GM18508 (cell line): ENCODE measurements around the gene PALM3.

ENCODE experiments used
- ATAC-seq: cut with Tn5 transposase; IDR thresholded peaks from one replicate; pipeline ENCODE4 v1.9.1; 2021; ENCODE audit warnings: moderate number of reproducible peaks; ENCODE audit not compliant: insufficient read depth, unreplicated experiment

The PALM3 gene

DNA sequence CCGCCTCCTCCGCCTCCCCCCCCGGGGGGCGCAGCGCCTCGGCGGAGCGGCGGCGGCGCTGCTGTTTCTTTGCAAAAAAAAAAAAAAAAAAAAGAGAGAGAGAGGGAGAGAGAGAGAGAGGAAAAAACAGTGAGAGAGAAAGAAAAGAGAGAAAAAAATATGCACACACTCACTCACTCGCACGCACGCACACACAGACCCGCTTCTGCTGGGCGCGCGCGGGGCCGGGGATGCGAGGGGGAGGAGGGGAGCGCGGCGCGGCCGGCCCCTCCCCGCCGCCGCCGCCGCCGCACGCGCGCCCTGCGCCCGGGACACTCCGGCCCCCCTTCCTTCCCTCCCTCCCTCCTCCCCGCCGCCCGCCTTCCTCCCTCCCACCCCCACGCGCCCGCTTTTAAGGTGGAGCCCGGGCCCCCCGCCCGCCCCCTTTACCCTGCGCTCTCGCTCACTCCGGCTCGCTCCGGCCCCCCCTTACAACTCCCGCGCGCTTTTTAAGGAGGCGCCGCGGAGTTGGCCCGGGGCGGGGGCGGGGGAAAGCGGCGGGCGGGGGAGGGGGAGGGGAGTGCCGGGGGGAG lies 28.7 kb upstream of the PALM3 start, which contains the start of gene SAMD1:
Gene SAMD1, minus strand, starts transcription at position 243 of the 572 bp plus-strand sequence.
- no peak for ATAC-seq

DNA sequence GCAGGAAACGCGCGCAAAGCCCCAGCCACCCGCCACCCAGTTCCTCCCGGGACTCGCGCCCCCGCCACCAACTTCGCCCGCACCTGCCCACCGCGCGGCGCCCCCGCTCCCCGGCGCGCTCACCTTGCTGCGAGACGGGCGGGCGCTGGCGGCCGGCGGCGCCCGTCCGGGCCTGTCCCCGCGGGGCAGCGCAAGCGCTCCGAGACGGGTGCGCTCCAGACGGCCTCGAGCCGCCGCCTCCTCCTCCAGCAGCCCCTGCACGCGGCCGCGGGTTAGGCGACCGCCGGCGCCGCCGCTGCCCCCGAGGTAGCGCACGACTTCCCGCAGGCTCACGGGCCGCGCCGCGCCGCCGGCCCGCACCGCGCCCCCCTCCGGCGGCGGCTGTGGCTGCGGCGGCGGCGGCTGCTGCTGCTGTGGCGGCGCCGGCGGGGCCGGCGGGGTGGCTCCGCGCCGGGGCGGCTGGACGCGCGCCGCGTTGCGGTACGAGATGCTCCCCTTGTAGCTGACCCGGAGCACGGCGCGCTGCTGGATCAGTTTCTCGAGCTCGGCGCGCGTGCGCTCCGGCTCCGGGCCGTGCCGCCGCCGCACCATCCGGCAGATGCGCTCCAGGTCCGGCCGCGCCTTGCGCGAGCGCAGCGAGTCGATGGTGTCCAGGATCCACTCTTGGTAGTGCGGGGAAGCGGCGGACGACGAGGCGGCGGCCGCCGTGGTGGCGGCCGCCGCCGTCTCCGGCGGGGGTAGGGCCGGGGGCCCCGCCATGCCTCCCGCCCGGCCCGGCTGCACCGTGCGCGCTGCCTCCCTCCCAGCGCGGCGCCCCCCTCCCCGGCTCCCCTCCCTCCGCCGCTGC lies 28.0 kb upstream of the PALM3 start:
- no peak for ATAC-seq

DNA sequence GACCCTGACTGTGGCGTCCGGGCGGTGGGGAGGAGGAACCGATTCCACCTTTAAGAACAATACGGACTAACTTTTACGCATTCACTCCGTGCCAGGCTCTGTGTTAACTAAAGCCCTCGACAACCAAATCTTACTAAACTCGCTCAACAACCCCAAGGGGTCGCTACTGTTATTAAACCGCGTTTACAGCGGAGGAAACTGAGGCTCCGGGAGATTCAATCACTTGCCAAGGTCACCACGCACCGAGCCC lies 27.5 kb upstream of the PALM3 start:
- ATAC-seq, result no peak

DNA sequence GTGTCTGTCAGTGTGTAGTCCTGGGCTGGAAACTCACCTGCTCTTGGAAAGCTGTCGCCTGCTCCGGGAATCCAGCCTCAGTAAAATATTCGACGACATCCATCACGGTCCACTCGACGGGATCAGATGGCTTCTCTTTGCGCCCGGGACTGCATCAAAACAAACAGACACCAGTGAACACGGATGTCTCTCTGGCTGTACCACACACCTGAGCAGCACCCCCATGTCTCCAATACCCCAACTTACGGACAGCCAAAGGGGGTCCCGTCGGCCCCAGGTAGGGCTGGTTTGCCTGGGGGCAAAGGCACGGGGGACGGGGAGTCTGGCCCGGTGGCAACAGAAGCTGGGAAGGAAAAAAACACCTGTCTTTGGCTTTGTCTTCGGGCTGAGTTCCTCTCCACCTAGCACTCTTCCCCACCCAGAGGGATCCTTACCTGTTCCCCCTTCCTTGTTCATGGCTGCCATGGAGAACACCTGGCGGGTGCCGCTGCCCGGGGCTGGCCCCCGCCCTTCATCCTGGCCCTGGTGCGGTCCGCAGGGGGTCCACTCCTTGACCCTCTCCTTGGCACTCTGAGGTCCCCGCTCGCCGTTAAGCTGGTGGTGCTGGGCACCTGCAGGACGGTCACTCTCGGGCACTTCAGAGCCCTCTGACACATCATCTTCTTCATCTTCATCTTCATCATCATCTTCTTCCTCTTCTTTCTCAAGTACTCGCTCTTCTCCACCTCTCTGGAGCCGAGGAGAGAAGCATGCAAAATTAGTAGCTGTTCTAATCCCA lies 26.9 kb upstream of the PALM3 start:
- no peak for ATAC-seq

DNA sequence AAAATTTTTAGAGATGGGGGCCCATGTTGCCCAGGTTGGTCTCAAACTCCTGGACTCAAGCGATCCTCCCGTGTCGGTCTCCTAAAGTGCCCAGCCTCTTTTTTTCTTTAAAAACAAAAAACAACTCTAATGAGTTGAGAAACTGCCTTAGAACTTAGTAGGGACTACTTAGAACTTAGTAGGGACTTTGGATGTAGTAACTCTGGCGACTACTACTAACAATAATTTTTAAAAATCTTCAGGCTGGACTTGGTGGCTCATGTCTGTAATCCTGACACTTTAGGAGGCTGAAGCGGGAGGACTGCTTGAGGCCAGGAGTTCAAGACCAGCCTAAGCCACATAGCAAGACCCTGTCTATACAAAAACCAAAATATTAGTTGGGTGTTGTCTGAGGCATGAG lies 24.2 kb upstream of the PALM3 start:
- no peak for ATAC-seq

DNA sequence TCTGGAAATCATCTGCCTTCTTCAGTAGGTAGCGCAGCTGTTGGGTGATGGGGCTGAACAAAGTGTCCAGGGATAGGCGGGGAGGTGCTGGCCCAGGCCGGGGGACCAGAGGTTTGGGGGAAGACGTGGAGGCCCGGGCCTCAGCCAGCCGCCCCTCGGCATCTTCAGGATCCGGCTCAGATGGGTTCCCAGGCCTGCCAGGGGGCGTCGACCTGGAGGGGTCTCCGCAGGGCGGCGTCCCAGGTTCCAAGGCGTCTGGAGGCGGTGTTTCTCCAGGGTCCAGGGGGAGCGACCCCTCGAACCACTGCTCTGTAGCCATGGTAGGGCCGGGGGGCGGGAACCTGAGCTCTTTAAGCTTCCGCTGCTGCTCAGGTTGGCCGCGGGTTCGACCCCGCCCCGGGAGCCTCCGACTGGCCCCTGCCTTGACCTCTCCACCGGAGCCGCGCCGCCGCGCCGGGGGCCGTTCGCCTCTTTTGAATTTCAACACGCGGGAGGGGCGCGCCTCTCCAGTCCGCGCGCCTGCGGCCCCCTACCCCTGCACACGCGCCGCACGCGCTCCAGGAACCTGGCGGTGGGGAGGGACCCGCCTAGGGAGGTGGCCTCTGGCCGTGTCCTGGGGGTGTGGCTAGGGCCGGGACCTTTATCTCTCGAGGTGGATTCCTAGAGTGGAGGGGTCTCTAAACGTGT lies 23.6 kb upstream of the PALM3 start, which contains the start of gene C19orf67:
Gene C19orf67, minus strand, starts transcription at position 475 of the 687 bp plus-strand sequence. Its CDS starts 156 bp downstream, at position 319.
- no peak for ATAC-seq

DNA sequence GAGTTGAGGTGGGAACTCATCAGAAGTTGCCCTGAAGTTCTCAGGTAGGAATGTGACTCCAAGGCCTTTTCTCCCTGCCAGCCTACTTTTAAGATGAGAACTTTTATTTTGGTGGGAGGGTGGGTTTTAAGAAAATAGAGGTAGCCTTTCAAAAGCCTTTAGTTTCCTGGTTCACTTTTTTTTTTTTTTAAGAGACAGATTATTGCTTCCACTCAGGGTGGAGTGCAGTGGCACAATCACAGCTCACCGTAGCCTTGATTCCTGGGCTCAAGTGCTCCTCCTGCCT lies 20.7 kb upstream of the PALM3 start:
- no peak for ATAC-seq

DNA sequence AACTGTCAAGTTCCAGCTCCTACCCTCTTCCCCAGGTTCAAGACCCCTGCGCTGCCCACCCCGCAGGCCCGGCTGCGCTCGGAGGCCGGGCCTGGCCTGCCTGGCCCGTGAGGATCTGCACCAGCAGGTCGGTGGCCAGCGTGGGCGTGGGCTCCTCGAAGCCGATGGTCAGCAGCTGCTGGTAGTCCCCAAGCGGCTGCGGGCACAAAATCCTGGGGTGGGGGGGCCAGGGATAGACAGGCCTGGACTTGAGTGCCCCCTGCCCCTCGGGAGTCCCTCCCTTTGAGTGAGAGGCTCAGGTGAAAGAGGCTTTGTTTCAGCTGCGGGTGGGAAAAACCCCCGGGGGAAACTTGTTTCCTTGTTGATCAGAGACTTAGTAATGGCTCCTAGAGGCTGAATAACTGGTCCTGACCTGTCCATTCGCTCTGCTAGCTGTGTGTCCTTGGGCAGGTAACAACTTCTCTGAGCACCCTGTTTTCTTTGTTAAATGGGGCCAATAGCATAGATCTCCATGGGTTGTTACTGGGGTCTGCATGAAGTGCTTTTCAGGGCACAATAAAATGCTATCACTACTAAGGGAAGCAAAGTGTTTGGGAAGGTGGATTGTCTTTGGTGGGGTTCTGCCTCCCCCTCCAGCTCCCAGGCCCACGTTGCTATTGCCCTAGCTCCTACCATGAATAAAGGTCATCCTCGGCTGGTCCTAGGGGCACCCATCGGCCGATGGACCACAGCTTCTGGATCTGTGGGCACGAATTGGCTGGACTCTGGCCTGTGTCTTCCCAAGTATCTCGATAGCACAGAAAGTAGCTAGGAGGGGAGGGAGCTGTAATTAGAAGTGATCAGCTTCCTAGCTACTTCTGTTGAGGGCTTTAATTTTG lies 20.2 kb upstream of the PALM3 start:
- ATAC-seq, result no peak

DNA sequence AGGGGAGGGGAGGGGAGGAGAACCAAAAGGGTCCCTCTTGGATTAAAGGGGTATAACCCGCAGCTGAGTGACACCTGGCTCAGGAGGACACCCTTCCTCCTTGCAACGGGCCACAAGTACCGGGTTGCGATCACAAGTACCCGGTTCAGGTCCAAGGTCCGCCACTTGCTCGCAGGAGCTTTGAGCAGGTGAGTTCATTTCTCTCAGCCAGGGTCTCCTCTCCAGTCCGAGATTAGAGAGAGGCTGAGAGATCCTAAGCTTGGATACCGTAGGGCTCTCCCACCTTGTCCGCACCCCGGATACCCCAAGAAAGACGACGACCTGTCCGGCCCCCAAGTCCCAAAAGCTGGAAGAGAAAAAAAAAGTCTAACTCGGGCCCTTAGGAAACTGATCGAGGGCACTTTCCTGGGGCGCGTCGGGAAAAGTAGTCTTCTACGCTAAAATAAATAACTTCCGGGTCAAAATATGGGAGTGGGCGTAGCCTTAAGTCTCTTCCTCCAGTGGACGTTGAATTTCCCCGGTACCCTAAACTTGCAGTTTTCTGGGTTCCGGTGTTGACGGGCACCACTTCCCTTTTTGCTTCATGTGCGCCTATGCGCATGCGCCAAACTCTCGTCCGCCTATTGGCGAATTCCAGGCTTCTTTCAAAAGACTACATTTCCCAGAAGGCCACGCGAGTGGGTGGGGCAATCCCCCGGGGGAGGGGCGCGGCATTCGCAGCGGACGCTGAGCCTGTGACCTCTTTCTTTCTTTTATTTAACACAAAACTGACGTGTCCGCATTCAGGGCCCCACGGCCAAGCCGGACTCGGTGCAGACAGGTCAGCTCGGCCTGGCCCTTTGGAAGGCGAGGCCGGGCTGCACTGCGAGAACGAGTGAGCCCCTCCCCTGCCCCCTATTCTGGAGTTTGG lies 19.3 kb upstream of the PALM3 start:
- ATAC-seq, result peak; percentile 63

DNA sequence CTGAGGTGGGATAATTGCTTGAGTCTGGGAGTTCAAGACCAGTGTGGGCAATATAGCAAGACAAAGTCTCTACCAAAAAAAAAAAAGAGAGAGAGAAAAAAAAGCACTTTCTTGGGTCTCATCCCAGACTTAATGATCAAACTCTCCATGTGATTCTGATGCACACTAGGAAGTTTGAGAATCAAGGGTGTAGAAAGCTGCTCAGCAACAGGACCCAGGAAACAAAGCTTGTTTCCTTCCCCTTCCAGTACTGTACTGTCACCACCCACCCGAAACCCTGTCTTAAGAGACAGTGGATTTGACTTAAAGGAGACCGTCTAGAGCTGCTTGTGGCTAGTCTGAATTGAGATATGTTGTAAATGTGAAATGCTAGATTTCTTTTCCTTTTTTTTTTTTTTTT lies 16.5 kb upstream of the PALM3 start:
- no peak for ATAC-seq

DNA sequence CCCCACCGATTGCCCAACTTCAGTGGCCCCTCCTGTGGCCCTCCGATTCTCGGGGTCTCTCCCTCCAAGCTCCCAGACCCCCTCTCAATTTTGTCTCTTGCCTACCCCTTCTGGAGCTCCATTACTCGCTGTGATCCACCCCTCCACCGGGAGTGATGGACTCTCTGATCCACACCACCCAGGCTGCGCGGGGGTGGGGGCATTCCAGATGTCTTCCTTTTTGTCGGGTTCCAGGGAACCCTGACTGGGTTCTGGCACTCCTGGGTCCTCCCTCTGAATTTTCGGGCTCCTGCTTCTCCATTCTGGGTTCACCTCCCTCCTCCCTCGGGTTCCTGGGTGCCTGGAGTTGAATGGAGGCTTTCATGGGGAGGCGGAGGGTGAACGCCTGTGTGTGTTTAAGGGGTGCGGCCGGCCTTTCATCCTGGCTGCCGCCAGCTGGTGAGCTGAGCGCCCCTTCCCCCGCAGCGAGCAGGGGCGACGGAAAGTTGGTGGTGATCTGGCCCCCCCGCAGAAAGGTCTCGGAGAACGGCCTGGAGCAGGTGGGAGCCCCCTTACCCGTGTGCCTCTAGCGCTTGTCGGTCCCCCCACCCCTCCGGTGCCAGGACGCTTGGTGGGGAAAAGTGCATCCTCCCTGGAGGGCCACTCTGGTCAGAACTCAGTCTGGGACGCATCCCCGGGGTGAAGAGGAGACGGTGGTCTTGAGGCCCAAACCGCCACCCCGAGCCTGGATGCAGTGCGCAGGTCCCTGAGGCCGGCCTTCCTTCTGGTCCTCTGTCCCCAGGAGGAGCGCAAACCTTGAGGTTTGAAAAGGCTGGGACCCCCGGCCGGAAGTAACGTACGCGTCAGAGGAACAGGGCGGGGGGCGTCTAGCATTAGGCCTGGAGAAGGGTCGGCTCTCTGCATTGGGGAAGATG lies 12.3 kb upstream of the PALM3 start:
- no peak for ATAC-seq

DNA sequence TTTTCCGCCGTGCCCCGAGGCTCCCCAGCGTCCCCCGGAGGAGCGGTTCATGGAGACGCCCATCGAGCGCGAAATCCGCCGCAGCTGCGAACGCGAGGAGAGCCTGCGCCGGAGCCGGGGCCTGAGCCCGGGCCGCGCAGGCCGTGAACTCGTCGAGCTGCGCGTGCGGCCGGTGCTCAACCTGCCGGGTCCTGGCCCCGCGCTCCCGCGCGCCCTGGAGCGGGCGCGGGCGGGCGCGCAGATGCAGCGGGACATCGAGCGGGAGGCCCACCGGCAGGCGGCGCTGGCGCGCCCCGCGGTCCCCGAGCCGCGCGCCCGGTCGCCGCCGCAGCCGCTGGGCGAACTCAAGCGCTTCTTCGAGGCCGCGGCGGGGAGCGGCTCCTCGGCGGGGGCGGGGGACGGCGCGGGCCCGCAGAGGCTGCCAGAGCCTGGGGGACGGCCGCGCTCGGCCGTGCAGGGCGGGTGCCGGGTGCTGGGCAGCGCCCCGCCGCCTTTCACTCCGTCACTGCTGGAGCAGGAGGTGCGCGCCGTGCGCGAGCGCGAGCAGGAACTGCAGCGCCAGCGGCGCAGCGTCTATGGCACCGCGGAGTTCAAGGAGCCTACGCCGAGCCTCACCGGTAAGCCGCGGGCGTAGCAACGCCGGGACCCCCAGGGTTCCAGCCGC lies 11.5 kb upstream of the PALM3 start:
- ATAC-seq, result no peak

DNA sequence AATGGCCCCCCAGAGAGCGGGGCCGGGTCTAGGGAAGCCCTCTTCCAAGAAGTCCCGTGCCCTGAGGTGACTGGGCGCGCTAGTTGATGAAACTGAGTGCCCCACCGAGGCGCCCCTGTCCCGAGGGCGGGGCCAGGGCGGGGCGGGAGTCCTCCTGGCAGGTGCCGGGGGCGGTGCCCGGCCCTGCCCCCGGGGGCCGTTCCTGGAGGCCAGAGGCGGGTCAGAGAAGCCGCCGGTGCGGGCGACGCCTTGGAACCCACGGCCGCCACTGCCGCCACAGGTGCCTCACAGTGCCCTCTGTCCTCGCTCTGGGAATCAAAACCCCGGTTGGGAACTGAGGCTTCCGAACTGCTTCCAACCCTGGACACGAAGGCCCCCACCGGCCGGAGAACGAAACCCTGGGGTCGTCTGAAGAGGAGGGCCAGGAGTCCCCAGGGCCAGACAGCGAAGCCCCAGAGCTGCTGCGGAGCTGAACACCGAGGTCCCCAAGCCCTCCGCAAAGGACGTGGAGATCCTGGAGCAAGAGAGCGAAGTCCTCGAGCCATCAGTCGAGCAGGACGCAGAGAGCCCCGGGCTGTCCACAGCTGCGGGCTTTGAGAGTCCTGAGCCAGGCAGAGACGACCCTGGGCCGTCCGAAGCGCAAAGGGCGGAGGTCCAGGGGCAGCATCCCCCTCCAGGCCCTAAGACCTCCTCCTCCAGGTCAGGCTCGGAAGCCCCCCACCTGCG lies 10.8 kb upstream of the PALM3 start, which contains the start of gene MISP3:
Gene MISP3, plus strand, starts transcription at position 252 of the 726 bp plus-strand sequence. CDS start 524 bp downstream, outside the sequence.
- ATAC-seq, result no peak

DNA sequence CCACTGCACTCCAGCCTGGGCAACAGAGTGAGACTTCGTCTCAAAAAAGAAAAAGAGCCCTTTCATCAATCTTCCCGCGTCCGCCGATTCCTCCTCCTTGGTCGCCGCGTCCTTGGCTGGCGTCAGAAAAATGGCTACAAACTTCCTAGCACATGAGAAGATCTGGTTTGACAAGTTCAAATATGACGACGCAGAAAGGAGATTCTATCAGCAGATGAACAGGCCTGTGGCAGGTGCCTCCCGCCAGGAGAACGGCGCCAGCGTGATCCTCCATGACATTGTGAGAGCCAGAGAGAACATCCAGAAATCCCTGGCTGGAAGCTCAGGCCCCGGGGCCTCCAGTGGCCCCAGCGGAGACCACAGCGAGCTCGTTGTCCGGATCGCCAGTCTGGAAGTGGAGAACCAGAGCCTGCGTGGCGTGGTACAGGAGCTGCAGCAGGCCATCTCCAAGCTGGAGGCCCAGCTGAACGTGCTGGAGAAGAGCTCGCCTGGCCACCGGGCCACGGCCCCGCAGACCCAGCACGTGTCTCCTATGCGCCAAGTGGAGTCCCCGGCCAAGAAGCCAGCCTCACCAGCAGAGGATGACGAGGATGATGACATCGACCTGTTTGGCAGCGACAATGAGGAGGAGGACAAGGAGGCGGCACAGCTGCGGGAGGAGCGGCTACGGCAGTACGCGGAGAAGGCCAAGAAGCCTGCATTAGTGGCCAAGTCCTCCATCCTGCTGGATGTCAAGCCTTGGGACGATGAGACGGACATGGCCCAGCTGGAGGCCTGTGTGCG lies 8.6 kb upstream of the PALM3 start:
- no peak for ATAC-seq

DNA sequence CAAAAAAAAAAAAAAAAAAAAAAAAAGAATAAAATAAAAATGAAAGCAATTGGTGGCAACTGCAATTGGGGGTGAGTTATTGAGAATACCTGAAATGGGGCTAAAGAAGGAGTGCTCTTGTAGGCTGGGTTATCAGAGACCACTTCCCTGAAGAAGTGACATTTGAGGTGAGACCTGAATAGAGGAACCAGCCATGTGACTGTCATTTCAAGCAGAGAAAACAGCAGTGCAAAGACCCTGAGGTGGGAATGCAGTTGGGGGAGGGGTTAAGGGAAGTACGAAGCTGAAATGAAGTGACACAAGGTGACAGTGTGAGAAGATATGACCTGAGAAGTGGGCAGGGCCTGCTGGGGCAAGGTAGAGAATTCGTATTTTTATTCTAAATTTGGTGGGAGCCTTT lies 4.3 kb upstream of the PALM3 start:
- ATAC-seq, result no peak

DNA sequence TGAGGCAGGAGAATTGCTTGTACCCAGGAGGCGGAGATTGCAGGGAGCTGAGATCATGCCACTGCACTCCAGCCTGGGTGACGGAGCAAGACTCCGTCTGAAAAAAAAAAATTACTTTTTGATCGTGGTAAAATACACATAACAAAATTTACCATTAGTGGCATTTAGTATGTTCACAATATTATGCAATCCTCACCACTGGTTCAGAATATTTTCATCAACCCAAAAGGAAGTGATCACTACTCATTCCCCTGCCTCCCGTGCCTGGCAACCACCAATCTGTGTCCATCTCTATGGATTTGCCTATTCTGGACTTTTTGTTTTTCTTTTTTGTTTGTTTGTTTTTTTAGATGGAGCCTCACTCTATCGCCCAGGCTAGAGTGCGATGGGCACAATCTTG lies 1.2 kb upstream of the PALM3 start:
- ATAC-seq, result no peak
